C4-2B (cell line): ENCODE data around the gene NMNAT3.

Source experiments
- ZFX ChIP-seq: fragments of 450-650 bp; IDR thresholded peaks from 2 replicates; pipeline ENCODE4 v1.6.1; 2017
- TF ChIP-seq, protein P1 (sequence below): fragments of 450-650 bp; conservative IDR thresholded peaks from 2 replicates; pipeline ENCODE4 v1.5.1; 2017; ENCODE audit warnings: mild to moderate bottlenecking

DNA sequence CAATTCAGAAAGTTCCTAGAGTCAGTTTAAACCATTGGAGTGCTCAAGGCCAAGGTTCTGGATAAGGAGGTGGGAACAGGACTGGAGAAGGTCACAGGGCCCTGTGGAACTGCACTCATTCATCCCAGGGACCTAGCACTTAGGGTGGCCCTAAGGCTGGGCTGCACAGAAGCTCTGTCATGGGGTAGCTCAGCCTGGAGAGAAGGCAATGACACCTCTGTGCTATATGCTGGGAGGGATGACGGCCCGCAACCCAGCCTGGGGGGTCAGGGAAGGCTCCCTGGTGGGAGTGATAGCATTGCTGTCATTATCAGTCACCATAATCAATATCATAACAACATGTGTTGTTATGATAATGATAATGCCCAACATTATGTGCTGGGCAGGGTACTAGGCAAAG lies 151.6 kb downstream of the NMNAT3 start:
- TF ChIP-seq, protein P1, sequence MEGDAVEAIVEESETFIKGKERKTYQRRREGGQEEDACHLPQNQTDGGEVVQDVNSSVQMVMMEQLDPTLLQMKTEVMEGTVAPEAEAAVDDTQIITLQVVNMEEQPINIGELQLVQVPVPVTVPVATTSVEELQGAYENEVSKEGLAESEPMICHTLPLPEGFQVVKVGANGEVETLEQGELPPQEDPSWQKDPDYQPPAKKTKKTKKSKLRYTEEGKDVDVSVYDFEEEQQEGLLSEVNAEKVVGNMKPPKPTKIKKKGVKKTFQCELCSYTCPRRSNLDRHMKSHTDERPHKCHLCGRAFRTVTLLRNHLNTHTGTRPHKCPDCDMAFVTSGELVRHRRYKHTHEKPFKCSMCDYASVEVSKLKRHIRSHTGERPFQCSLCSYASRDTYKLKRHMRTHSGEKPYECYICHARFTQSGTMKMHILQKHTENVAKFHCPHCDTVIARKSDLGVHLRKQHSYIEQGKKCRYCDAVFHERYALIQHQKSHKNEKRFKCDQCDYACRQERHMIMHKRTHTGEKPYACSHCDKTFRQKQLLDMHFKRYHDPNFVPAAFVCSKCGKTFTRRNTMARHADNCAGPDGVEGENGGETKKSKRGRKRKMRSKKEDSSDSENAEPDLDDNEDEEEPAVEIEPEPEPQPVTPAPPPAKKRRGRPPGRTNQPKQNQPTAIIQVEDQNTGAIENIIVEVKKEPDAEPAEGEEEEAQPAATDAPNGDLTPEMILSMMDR = no peak
- TF ChIP-seq ZFX = no peak
